Astrocyte of the spinal cord (primary cell): ENCODE data around the gene ITSN1.

Experiments
- DNase-seq: peaks from one replicate; pipeline ENCODE4 v3.0.0; 2011; ENCODE audit warnings: low read depth, low spot score
- H3K4me3 ChIP-seq: 2 replicates; pipeline ENCODE4 v1.5.1; 2011; ENCODE audit warnings: low read depth, mild to moderate bottlenecking, low read length, moderate library complexity
- in situ Hi-C: cut with HindIII; loops from 2 replicates; pipeline ENCODE4 v1.10.0; 2017; ENCODE audit warnings: low sequenced_read_pairs
- TF ChIP-seq, protein P1 (sequence below): IDR thresholded peaks from 2 replicates; pipeline ENCODE4 v1.5.1; 2012; ENCODE audit warnings: low read depth, mild to moderate bottlenecking, low read length, inconsistent platforms

Gene ITSN1

DNA sequence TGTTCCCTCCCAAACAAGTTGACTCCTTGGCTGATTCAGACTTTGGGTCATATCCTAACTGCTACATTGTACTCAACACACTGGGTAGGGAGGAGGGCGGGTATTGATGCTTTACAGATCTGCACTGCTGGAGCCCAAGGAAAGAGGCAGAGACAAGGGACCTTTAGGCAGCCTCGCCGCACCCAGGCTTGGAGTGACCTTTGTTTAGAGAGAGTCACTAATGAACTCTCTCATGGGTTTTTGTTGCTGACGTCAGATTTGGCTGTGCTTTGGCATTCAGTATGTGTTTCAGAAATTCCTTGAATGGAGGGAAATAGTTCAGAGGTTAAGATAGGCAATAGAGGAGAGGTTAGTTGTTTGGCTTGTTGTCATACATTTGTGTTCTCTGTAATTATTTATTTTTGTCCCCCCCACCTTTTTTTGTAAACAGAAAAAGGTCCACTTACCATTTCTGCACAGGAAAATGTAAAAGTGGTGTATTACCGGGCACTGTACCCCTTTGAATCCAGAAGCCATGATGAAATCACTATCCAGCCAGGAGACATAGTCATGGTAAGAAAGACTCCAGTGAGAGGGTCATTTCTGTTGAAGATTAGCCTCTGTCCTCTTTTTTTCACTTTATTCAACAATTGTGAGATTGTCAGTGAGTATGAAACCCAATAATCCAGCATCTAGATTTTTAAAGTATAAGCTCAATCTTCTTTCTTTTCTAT, 157.2 kb downstream of the ITSN1 start:
- TF ChIP-seq, protein P1, sequence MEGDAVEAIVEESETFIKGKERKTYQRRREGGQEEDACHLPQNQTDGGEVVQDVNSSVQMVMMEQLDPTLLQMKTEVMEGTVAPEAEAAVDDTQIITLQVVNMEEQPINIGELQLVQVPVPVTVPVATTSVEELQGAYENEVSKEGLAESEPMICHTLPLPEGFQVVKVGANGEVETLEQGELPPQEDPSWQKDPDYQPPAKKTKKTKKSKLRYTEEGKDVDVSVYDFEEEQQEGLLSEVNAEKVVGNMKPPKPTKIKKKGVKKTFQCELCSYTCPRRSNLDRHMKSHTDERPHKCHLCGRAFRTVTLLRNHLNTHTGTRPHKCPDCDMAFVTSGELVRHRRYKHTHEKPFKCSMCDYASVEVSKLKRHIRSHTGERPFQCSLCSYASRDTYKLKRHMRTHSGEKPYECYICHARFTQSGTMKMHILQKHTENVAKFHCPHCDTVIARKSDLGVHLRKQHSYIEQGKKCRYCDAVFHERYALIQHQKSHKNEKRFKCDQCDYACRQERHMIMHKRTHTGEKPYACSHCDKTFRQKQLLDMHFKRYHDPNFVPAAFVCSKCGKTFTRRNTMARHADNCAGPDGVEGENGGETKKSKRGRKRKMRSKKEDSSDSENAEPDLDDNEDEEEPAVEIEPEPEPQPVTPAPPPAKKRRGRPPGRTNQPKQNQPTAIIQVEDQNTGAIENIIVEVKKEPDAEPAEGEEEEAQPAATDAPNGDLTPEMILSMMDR: no peak
- H3K4me3 ChIP-seq: no peak overlapping the region
- in situ Hi-C loops: no loop called here
- DNase-seq: no peak

DNA sequence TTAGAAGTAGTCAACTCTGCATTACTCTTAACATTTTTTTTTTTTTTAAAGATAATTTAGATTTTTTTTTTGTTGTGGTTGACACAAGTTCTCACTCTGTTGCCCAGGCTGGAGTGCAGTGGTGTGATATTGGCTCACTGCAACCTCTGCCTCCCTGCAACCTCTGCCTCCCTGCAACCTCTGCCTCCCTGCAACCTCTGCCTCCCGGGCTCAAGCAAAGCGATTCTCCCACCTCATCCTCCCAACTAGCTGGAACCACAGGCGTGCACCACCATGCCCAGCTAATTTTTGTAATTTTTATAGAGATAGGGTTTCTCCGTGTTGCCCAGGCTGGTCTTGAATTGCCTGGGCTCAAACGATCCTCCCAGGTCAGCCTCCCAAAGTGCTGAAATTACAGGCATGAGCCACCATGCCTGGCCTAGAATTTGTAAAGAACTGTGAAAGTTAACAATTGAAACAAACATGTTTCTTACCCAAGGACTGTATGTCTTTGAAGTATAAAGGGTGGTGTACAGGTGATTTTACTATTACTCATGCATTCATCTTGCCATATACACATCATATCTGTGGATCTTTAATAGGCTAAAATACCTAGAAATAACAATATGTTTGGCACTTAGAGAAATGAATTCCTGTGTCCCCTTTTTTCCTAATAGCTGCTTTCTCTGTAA, 158.6 kb downstream of the ITSN1 start:
- in situ Hi-C loops: no loop called here
- no peak for DNase-seq
- no peak overlapping the region for H3K4me3 ChIP-seq
- TF ChIP-seq, protein P1: no peak

DNA sequence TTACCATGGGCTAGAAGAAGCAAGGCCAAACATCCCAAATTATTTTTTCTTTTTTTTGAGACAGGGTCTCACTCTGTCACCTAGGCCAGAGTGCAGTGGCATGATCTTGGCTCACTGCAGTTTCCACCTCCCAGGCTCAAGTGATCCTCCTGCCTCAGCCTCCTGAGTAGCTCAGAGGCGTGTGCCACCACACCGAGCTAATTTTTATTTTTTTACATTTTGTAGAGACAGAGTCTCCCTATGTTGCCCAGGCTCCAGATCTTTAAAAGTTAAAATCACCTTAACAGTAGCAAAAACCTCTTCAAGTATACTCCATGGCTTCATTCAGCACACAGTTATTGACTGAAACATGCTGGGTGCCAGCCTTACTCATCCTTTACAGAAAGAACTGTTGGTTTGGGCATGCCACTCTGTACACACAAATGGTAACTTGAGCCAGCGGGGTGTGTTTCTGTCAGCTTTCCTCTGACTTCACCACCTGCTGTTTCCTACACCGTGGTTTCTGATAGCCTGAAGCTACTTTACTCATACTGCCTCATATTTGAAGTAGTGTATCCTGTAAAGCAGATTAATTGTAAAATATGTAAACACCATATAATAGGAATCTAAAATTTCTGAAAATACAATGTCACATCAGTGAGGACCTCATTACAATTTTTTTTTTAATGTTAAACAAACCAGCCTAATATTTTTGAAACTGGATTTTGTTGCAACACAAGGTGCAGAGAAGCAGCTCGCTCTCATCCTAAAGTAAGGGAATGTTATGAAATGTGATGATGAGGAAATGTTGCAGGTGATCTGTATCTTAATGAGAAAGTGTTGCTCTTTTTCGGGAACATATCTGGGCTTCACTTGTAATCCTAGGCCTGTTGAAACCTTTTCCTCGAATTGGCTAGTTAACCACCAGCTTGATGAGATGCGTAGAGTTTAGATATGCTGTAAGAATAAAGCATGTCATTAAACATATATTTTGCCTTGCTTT, 159.4 kb downstream of the ITSN1 start:
- DNase-seq: peak; percentile 82
- in situ Hi-C loops: no loop called here
- TF ChIP-seq, protein P1: no peak
- no peak overlapping the region for H3K4me3 ChIP-seq

DNA sequence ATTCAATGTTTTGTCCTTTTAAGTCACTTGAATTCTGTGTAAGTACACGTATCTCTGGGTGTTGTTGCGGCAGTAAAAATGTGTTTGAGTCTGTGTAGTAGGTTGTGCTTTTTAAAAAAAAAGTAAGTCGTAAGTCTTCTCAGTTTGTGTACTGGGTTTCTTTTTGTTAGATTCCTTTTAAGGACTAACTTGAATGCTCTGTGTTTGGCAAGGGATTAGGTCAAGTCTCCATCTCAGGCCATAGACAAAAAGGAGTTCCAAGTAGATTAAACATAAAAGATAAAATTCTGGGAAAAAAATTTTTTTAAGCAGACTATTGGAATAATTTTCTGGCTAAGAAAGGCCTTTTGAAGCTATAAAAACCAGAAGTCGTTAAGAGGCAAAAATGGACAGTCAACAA, 160.2 kb downstream of the ITSN1 start:
- TF ChIP-seq, protein P1: no peak
- DNase-seq: no peak
- in situ Hi-C loops: no loop called here
- no peak overlapping the region for H3K4me3 ChIP-seq

DNA sequence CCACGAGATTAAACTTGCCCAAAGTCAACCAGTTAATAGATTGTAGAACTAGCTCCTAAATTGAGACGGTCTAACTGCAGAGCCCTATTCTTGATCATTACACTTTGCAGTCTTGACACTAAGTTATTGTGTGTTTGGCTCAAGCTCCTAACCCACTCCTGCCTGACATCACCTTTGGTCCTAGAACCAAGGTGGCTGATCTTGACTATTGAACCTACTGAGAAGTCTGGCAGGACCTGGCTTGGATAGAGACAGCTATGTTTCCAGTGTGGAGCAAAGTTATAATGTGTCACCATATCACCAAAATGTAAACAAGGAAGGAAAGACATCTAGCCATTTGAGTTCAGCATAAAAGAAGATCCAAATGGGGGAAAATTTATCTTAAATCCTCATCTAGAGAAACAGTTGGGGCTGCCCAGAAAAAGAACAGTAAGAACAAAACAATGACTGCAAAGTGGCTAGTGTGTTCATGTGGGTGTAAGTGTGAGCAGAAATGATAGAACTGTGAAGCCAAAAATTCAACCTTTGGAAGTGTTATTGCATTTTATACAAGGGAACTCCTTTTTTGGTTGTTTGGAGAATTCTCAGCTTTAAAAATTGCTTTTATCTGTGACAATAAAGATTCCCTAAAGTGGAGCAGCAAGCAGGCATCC, 166.5 kb downstream of the ITSN1 start:
- TF ChIP-seq, protein P1: no peak
- no peak for DNase-seq
- in situ Hi-C loops: no loop called here
- H3K4me3 ChIP-seq: no peak overlapping the region

DNA sequence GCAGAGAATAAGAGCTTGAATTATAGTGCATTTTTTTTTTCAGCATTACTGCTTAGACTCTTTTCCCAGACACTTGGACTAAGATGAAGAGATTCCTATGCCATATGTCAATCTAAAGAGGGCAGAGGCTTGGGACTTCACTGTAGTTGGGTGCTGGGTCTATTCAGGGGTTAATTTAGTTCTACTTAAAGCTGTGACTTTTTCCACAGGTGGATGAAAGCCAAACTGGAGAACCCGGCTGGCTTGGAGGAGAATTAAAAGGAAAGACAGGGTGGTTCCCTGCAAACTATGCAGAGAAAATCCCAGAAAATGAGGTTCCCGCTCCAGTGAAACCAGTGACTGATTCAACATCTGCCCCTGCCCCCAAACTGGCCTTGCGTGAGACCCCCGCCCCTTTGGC, 168.5 kb downstream of the ITSN1 start:
- DNase-seq: no peak
- no peak overlapping the region for H3K4me3 ChIP-seq
- TF ChIP-seq, protein P1: no peak
- in situ Hi-C loops: no loop called here
